HCT116 (cell line): ENCODE measurements around the gene CPNE7.

Experiments used
- EZH2 ChIP-seq: fragments of 200-600 bp; sonication (generic); IDR thresholded peaks from 2 replicates; pipeline ENCODE4 v1.6.1; 2017; ENCODE audit warnings: antibody characterized with exemption, mixed run types
- POLR2A ChIP-seq: IDR thresholded peaks from 2 replicates; pipeline ENCODE4 v1.7.0; 2011; ENCODE audit warnings: borderline replicate concordance; ENCODE audit not compliant: insufficient read depth, insufficient read length; ENCODE audit errors: extremely low read depth
- POLR2AphosphoS5 ChIP-seq: IDR thresholded peaks from 2 replicates; pipeline ENCODE4 v1.6.1; 2011; ENCODE audit warnings: mild to moderate bottlenecking, low read depth, low read length, moderate library complexity
- REST ChIP-seq: IDR thresholded peaks from 2 replicates; pipeline ENCODE4 v1.6.1; 2012; ENCODE audit warnings: low read depth
- YY1 ChIP-seq: IDR thresholded peaks from 2 replicates; pipeline ENCODE4 v1.6.1; 2011; ENCODE audit warnings: low read length, low read depth, moderate library complexity, mild to moderate bottlenecking; ENCODE audit not compliant: insufficient replicate concordance; ENCODE audit errors: extremely low read depth
- TF ChIP-seq, protein P1 (sequence below), 3 experiments: fragments of 200-600 bp in 1 of 3; sonication (generic) in 1 of 3; IDR thresholded peaks in 2 of 3; conservative IDR thresholded peaks in 1 of 3; 2 replicates each; pipeline ENCODE4 v1.5.1; 2012 to 2017; ENCODE audit warnings: low read depth in 2 of 3, low read length in 2 of 3, antibody characterized with exemption in 1 of 3, borderline replicate concordance in 1 of 3, control low read depth in 1 of 3, mild to moderate bottlenecking in 1 of 3, mixed read lengths in 1 of 3, mixed run types in 1 of 3, moderate library complexity in 1 of 3; ENCODE audit not compliant: insufficient read depth in 1 of 3

GRCh38 chr16:89555780-89556179, 19.8 kb upstream of the CPNE7 start:
- TF ChIP-seq, protein P1, sequence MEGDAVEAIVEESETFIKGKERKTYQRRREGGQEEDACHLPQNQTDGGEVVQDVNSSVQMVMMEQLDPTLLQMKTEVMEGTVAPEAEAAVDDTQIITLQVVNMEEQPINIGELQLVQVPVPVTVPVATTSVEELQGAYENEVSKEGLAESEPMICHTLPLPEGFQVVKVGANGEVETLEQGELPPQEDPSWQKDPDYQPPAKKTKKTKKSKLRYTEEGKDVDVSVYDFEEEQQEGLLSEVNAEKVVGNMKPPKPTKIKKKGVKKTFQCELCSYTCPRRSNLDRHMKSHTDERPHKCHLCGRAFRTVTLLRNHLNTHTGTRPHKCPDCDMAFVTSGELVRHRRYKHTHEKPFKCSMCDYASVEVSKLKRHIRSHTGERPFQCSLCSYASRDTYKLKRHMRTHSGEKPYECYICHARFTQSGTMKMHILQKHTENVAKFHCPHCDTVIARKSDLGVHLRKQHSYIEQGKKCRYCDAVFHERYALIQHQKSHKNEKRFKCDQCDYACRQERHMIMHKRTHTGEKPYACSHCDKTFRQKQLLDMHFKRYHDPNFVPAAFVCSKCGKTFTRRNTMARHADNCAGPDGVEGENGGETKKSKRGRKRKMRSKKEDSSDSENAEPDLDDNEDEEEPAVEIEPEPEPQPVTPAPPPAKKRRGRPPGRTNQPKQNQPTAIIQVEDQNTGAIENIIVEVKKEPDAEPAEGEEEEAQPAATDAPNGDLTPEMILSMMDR (IDR thresholded peaks at IDR 0.05 in 2 of 3, conservative IDR thresholded peaks at IDR 0.05 in 1 of 3; ENCODE audit: borderline replicate concordance in 1 of 3, insufficient read depth in 1 of 3, low read depth in 2 of 3, low read length in 2 of 3) = no peak
- TF ChIP-seq POLR2A (no peak), REST (no peak), YY1 (no peak), POLR2AphosphoS5 (no peak), EZH2 (no peak)
